ENCODE results near the gene ZC4H2. TPM values are rescaled to one million over a fixed set of nuclear protein-coding genes. Genes with fewer than 3 reads are reported as not detected.

Gene ZC4H2
- total RNA-seq, 1 experiment from 2014 or later = 23.7 TPM

- Mint-ChIP-seq H3K36me3 (peaks cover 4% of the 10 kb centered on the region), H3K9me3 (peaks cover 28% of the 10 kb centered on the region), H3K4me1 (no peaks in the 10 kb centered on the region), H3K27ac (no peak overlapping the region), H3K27me3 (ENCODE audit: low read depth) (no peaks in the 10 kb centered on the region), H3K4me3 (no peak overlapping the region)
- TF ChIP-seq CTCF (IDR thresholded peaks at IDR 0.05) = no peak
- no peak for TF ChIP-seq GTF2I (CRISPR knock-in tag; conservative IDR thresholded peaks at IDR 0.05)
- no peak for TF ChIP-seq RELA (CRISPR knock-in tag; IDR thresholded peaks at IDR 0.05; ENCODE audit: borderline replicate concordance)
- TF ChIP-seq TEAD1 (CRISPR knock-in tag; IDR thresholded peaks at IDR 0.05) = no peak
- no peak for TF ChIP-seq E2F4 (CRISPR knock-in tag; IDR thresholded peaks at IDR 0.05; ENCODE audit: borderline replicate concordance, low read depth)
- no peak for TF ChIP-seq AR (CRISPR knock-in tag; IDR thresholded peaks at IDR 0.05)
- no peak for TF ChIP-seq PRDM15 (CRISPR knock-in tag; IDR thresholded peaks at IDR 0.05)
- TF ChIP-seq SOX15 (CRISPR knock-in tag; IDR thresholded peaks at IDR 0.05) = no peak
- TF ChIP-seq CREB1 (CRISPR knock-in tag; IDR thresholded peaks at IDR 0.05) = no peak
- TF ChIP-seq ZNF396 (CRISPR knock-in tag; IDR thresholded peaks at IDR 0.05; ENCODE audit: borderline replicate concordance) = no peak
- no peak for TF ChIP-seq IRF1 (CRISPR knock-in tag; IDR thresholded peaks at IDR 0.05)
- no peak for TF ChIP-seq SMAD4 (CRISPR knock-in tag; IDR thresholded peaks at IDR 0.05)
- POLR2A ChIA-PET = no interaction called here
- ATAC-seq (no peak), DNase-seq (ENCODE audit: low spot score) (no peak)
- CTCF ChIA-PET = no interaction called here
Observed at GRCh38 chrX:64867217-64867616, 109.0 kb downstream of the ZC4H2 start.

Other genes starting within 250 kb of the ZC4H2 start
- gene ZC3H12B, start 58.4 kb upstream of the ZC4H2 start, total RNA-seq (2021) = 1.5 to 1.9 TPM (median 1.6 TPM) in 3 replicates

Measured in WTC11 (cell line).